Neuronal stem cell (in vitro differentiated cells): ENCODE results near the gene TSNAX.

ENCODE experiments used
- DNase-seq: peaks from one replicate; pipeline ENCODE4 v3.0.0-alpha.2; 2013; ENCODE audit warnings: low spot score
- H2AFZ ChIP-seq: one replicate; pipeline ENCODE4 v1.6.1; 2013; ENCODE audit warnings: mild to moderate bottlenecking, low read length, inconsistent platforms
- H2AK5ac ChIP-seq: 2 replicates; pipeline ENCODE4 v1.6.1; 2013; ENCODE audit warnings: low read depth, mild to moderate bottlenecking, inconsistent platforms, low read length, moderate library complexity, mixed read lengths
- H2BK120ac ChIP-seq: 2 replicates; pipeline ENCODE4 v1.6.1; 2013; ENCODE audit warnings: low read depth, mild to moderate bottlenecking, inconsistent platforms, low read length, moderate library complexity, mixed read lengths
- H2BK12ac ChIP-seq: one replicate; pipeline ENCODE4 v1.6.1; 2013; ENCODE audit warnings: low read length, inconsistent platforms
- H2BK15ac ChIP-seq: 2 replicates; pipeline ENCODE4 v1.6.1; 2013; ENCODE audit warnings: mild to moderate bottlenecking, low read length, inconsistent platforms, mixed read lengths
- H2BK5ac ChIP-seq: one replicate; pipeline ENCODE4 v1.6.1; 2013; ENCODE audit warnings: inconsistent platforms, mild to moderate bottlenecking, low read length, moderate library complexity
- H3K14ac ChIP-seq: one replicate; pipeline ENCODE4 v1.6.1; 2013; ENCODE audit warnings: low read length, inconsistent platforms
- H3K18ac ChIP-seq: 2 replicates; pipeline ENCODE4 v1.6.1; 2013; ENCODE audit warnings: low read length, inconsistent platforms
- H3K23ac ChIP-seq: 2 replicates; pipeline ENCODE4 v1.6.1; 2013; ENCODE audit warnings: low read depth, mild to moderate bottlenecking, mixed read lengths, low read length, inconsistent platforms; ENCODE audit not compliant: poor library complexity
- H3K27ac ChIP-seq: replicated peaks from 3 replicates; pipeline ENCODE4 v1.5.1; 2013; ENCODE audit warnings: low read length, inconsistent platforms
- H3K27me3 ChIP-seq, 3 experiments: 2 replicates each; pipeline ENCODE4 v1.6.1; 2013; ENCODE audit warnings: low read length in 3 of 3, mild to moderate bottlenecking in 2 of 3, inconsistent platforms in 1 of 3, low read depth in 1 of 3, mixed read lengths in 1 of 3, moderate library complexity in 1 of 3; ENCODE audit not compliant: control insufficient read depth in 3 of 3, insufficient read depth in 3 of 3
- H3K36me3 ChIP-seq, 2 donors: replicated peaks in 1 of 2; 2 replicates each; pipeline ENCODE4 v1.6.1; 2013; ENCODE audit warnings: low read length in 2 of 2; ENCODE audit not compliant: control insufficient read depth in 2 of 2, insufficient read depth in 2 of 2
- H3K4ac ChIP-seq: 2 replicates; pipeline ENCODE4 v1.6.1; 2013; ENCODE audit warnings: inconsistent platforms, mild to moderate bottlenecking, low read length, moderate library complexity
- H3K4me1 ChIP-seq, 2 donors: 1 replicate in 1 of 2; 2 replicates in 1 of 2; pipeline ENCODE4 v1.6.1; 2013; ENCODE audit warnings: low read length in 2 of 2, low read depth in 1 of 2; ENCODE audit not compliant: control insufficient read depth in 2 of 2, insufficient read depth in 1 of 2
- H3K4me2 ChIP-seq: one replicate; pipeline ENCODE4 v1.6.1; 2013; ENCODE audit warnings: mild to moderate bottlenecking, low read length, inconsistent platforms; ENCODE audit not compliant: insufficient read depth, poor library complexity, severe bottlenecking
- H3K4me3 ChIP-seq, 2 donors: 2 replicates each; pipeline ENCODE4 v1.5.1; 2013; ENCODE audit warnings: low read length in 2 of 2, mild to moderate bottlenecking in 2 of 2, inconsistent platforms in 1 of 2, moderate library complexity in 1 of 2
- H3K79me1 ChIP-seq: one replicate; pipeline ENCODE4 v1.6.1; 2013; ENCODE audit warnings: low read depth, mild to moderate bottlenecking, inconsistent platforms, low read length, moderate library complexity
- H3K9ac ChIP-seq: one replicate; pipeline ENCODE4 v1.6.1; 2013; ENCODE audit warnings: mild to moderate bottlenecking, low read depth, low read length, inconsistent platforms; ENCODE audit not compliant: poor library complexity
- H3K9me3 ChIP-seq, 2 donors: replicated peaks in 1 of 2; 2 replicates each; pipeline versions ENCODE3 to v1.6.1; 2013; ENCODE audit warnings: low read length in 2 of 2, mild to moderate bottlenecking in 2 of 2, inconsistent platforms in 1 of 2, low read depth in 1 of 2, mixed read lengths in 1 of 2, moderate library complexity in 1 of 2; ENCODE audit not compliant: control insufficient read depth in 2 of 2, insufficient read depth in 1 of 2
- H4K8ac ChIP-seq: one replicate; pipeline ENCODE4 v1.6.1; 2013; ENCODE audit warnings: low read depth, mild to moderate bottlenecking, inconsistent platforms, low read length, moderate library complexity
- H4K91ac ChIP-seq: one replicate; pipeline ENCODE4 v1.6.1; 2013; ENCODE audit warnings: low read length, low read depth, mild to moderate bottlenecking, inconsistent platforms; ENCODE audit not compliant: poor library complexity
- WGBS, 2 donors: extraction: QIAGEN DNeasy Blood & Tissue Kit; methylation state at CpG; one replicate each; pipeline ENCODE4 v1.1.7; 2013; ENCODE audit warnings: missing lambda C conversion rate in 2 of 2, mixed read lengths in 1 of 2; ENCODE audit not compliant: insufficient read length in 2 of 2, insufficient replicate concordance in 1 of 2; ENCODE audit errors: extremely low coverage in 2 of 2; 5-methylcytosine and 5-hydroxymethylcytosine counted together

TSNAX gene

DNA sequence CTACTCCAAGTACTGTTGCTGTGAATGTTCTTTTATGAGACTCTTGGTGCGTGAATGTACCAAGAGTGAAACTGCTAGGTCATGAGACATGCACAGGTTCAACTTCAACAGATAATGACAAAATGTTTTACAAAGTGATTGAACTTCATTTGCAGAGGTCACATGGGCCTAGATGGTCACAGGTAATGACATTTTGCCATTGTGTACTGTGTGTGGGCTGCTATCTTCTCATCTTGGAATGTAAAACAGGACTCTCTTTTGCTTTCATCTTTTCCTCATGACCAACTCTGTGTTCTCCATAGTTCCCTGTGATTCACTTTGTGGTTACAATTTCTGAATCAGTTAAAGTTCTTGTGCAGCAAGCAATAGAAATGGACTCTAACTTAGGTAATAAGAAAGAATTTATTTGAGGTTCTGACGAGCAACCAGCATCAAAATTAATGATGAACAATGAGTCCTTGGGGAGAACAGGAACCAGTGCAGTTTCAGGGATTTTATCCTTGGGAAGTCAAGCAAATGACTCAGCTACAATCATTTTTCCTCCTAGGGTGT, 16.2 kb upstream of the TSNAX start:
- H3K9me3 ChIP-seq, result no peaks in the 10 kb centered on the region
- no peak overlapping the region for H2BK15ac ChIP-seq
- H3K27me3 ChIP-seq, result no peaks in the 10 kb centered on the region
- no peak overlapping the region for H3K23ac ChIP-seq
- H3K9ac ChIP-seq, result no peak overlapping the region
- H3K14ac ChIP-seq, result no peak overlapping the region
- H2AFZ ChIP-seq, result no peak overlapping the region
- no peak overlapping the region for H3K4me3 ChIP-seq
- H3K18ac ChIP-seq, result no peak overlapping the region
- H3K36me3 ChIP-seq, result no peaks in the 10 kb centered on the region
- no peak overlapping the region for H4K8ac ChIP-seq
- no peak overlapping the region for H2BK120ac ChIP-seq
- no peak for DNase-seq
- no peaks in the 10 kb centered on the region for H3K79me1 ChIP-seq
- no peak overlapping the region for H3K27ac ChIP-seq
- no peak overlapping the region for H2BK5ac ChIP-seq
- no CpG with 5 or more reads among the region's 2 CpGs for WGBS, 2 donors
- H4K91ac ChIP-seq, result no peak overlapping the region
- H3K4me2 ChIP-seq, result no peak overlapping the region
- H3K4me1 ChIP-seq, result no peaks in the 10 kb centered on the region
- H3K4ac ChIP-seq, result no peak overlapping the region
- H2AK5ac ChIP-seq, result no peak overlapping the region
- H2BK12ac ChIP-seq, result no peak overlapping the region

DNA sequence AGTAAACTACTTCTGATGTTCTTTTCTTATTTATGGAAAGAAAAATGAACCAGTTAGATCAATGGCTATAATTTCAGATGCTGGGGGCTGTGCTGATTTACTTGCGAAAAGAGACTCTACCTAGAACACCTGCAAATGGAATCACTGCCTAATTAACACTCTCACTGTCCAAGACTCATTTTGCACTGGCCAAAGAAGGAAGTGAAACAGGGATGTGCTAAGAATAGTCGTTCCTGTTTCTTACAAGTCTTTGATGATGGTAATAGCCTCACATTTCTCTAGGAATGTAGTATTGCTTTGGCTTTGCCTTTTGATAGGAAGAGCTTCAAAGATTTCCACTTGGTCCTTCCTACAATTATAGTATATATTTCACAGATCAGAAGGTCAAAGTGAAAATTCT, 12.7 kb upstream of the TSNAX start:
- no peak overlapping the region for H2BK120ac ChIP-seq
- no CpG with 5 or more reads among the region's 2 CpGs for WGBS, 2 donors
- H3K14ac ChIP-seq, result no peak overlapping the region
- H3K9me3 ChIP-seq, result no peaks in the 10 kb centered on the region
- no peak overlapping the region for H3K18ac ChIP-seq
- H3K4ac ChIP-seq, result no peak overlapping the region
- H3K4me3 ChIP-seq, result no peak overlapping the region
- H3K23ac ChIP-seq, result no peak overlapping the region
- H3K9ac ChIP-seq, result no peak overlapping the region
- no peak overlapping the region for H3K27ac ChIP-seq
- no peaks in the 10 kb centered on the region for H3K79me1 ChIP-seq
- H3K36me3 ChIP-seq, result no peaks in the 10 kb centered on the region
- DNase-seq, result no peak
- no peak overlapping the region for H4K8ac ChIP-seq
- peaks cover 4 to 10% of the 10 kb centered on the region in 2 donors for H3K4me1 ChIP-seq
- no peak overlapping the region for H3K4me2 ChIP-seq
- H3K27me3 ChIP-seq, result no peaks in the 10 kb centered on the region
- no peak overlapping the region for H4K91ac ChIP-seq
- H2BK15ac ChIP-seq, result no peak overlapping the region
- no peak overlapping the region for H2AFZ ChIP-seq
- H2BK5ac ChIP-seq, result no peak overlapping the region
- no peak overlapping the region for H2BK12ac ChIP-seq
- no peak overlapping the region for H2AK5ac ChIP-seq

DNA sequence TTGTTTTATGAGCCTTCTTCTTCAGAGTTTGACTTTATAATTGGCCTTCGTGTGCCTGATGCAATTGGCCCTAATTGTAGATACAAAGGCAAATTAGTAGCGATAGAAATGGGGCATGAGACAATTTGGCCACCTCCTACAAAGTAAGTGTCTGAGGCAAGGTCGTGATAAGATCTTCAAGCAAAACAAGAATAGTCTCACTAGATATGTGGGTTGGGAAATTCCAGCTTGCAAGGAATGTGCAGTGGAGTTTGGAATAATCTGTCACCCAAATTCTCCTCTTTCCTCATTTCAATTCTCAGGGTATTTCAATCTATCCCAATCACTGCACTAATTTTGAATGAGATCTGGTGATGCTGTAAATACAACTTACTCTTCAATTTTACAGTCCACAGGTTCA, 11.4 kb upstream of the TSNAX start:
- no peak overlapping the region for H4K8ac ChIP-seq
- no peak overlapping the region for H3K18ac ChIP-seq
- H2BK12ac ChIP-seq, result no peak overlapping the region
- no peak overlapping the region for H3K14ac ChIP-seq
- no peak overlapping the region for H4K91ac ChIP-seq
- no peak for DNase-seq
- no peak overlapping the region for H3K27ac ChIP-seq
- H2BK5ac ChIP-seq, result no peak overlapping the region
- no peaks in the 10 kb centered on the region for H3K36me3 ChIP-seq
- H3K23ac ChIP-seq, result no peak overlapping the region
- H3K79me1 ChIP-seq, result no peaks in the 10 kb centered on the region
- H2BK120ac ChIP-seq, result no peak overlapping the region
- no peak overlapping the region for H3K9ac ChIP-seq
- H3K4me1 ChIP-seq, result peaks cover 4 to 10% of the 10 kb centered on the region in 2 donors
- no peak overlapping the region for H3K4me3 ChIP-seq
- H2BK15ac ChIP-seq, result no peak overlapping the region
- H2AFZ ChIP-seq, result no peak overlapping the region
- WGBS, 2 donors, result no CpG with 5 or more reads among the region's 3 CpGs
- no peak overlapping the region for H3K4ac ChIP-seq
- no peak overlapping the region for H3K4me2 ChIP-seq
- no peaks in the 10 kb centered on the region for H3K27me3 ChIP-seq
- no peaks in the 10 kb centered on the region for H3K9me3 ChIP-seq
- no peak overlapping the region for H2AK5ac ChIP-seq

DNA sequence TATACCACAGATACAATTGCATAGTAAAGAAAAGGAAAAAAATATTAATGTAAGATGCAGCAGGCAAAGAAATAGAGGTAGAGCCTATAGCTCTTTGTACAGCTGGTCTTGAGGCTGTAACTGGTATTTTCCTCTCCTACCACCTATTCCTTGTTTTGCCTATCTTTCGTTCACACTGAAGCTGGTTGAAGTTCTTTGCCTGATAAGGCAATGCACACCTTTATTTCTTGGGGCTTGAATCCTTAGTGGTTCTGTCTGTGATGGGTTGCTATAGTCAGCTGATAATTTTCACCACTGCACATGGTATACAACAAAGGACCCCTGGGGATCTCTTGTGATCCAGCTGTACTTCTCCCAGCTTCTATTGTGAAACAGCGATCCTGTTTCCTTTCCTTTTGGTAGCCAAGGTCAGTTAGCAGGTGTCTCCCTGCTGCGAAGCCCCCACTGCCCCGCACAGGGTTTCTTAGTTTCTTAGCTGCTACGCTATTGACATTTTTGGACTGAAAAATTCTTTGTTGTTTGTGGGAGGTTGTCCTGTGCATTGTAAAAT, 9.9 kb upstream of the TSNAX start:
- DNase-seq, result no peak
- H4K8ac ChIP-seq, result no peak overlapping the region
- H4K91ac ChIP-seq, result no peak overlapping the region
- H3K18ac ChIP-seq, result no peak overlapping the region
- no peaks in the 10 kb centered on the region for H3K27me3 ChIP-seq
- H2AK5ac ChIP-seq, result no peak overlapping the region
- no peak overlapping the region for H2BK15ac ChIP-seq
- H3K23ac ChIP-seq, result no peak overlapping the region
- no peak overlapping the region for H3K4ac ChIP-seq
- H3K27ac ChIP-seq, result no peak overlapping the region
- H2BK120ac ChIP-seq, result no peak overlapping the region
- H3K79me1 ChIP-seq, result no peaks in the 10 kb centered on the region
- H2BK5ac ChIP-seq, result no peak overlapping the region
- no peak overlapping the region for H3K9ac ChIP-seq
- no peak overlapping the region for H2BK12ac ChIP-seq
- no peaks in the 10 kb centered on the region for H3K36me3 ChIP-seq
- H3K4me2 ChIP-seq, result no peak overlapping the region
- peak overlapping the region; percentile 14 for H2AFZ ChIP-seq
- no CpG with 5 or more reads among the region's 5 CpGs for WGBS, 2 donors
- no peak overlapping the region for H3K4me3 ChIP-seq
- no peak overlapping the region for H3K14ac ChIP-seq
- H3K4me1 ChIP-seq, result peaks cover 4 to 10% of the 10 kb centered on the region in 2 donors
- no peaks in the 10 kb centered on the region for H3K9me3 ChIP-seq
